Stimulated activated CD4-positive, alpha-beta T cell treated with anti-CD3 and anti-CD28 coated beads, Interleukin-1b, Interleukin-23, amount 100 ng/mL, for 48 hours (primary cell): ENCODE data around the gene STARD7.

Experiments used
- DNase-seq: peaks from one replicate; pipeline ENCODE4 v3.0.0-alpha.2; 2020

STARD7 gene

DNA sequence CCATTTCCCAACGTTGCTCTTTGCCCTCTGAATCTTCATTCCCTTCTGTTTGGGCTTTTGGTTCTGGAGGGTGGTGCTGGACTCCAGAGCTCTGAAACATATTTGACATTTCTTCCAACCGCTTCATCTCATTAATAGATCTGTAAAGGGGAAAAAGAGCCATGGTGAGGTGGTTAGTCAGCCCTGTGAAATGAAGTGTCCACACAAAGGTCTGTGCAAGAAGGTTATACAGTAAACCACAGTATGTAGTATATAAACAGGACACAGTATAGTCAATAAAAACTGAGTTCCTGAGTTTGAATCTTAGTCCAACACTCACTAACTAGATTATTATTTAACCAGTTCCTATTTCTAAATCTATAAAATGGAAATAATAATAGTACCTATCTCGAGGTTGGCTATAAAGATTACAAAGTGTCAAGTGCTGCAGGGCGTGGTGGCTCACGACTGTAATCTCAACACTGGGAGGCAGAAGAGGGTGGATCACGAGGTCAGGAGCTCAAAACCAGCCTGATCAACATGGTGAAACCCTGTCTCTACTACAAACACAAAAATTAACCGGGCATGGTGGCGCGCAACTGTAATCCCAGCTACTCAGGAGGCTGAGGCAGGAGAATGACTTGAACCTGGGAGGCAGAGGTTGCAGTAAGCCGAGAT, 13.1 kb downstream of the STARD7 start:
- no peak for DNase-seq

DNA sequence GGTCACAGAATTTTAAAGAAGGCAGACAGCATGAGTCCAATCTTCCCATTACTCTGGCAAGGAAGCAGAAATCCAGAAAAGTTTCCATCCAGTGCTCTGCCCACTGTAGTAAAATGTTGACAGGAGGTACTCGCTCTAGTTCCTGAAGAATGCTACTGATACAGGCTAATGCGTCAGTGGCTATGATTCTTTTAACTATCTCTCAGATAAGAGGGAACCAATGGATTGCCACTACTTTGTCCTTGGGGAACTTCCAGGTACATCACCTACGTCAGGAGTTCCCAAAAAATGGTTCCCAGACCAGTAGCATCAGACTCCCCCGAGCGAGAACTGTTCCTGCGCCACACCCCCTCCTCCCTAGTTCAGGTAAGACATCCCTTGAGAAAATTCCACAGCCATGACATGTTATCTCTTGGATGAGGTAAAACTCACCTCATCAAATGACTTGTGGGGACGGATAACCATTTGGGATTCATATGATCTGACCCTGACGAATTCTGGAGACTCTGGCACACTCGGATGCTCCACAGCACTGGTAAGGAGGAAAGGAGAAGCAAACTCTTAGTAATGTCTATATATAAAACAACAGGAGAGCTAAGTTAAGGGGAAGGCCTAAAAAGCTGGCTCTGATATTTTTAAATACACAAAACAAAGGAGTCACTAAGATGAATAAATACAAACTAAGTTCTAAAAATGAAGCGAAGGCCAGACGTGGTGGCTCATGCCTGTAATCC, 16.5 kb downstream of the STARD7 start:
- DNase-seq = no peak

DNA sequence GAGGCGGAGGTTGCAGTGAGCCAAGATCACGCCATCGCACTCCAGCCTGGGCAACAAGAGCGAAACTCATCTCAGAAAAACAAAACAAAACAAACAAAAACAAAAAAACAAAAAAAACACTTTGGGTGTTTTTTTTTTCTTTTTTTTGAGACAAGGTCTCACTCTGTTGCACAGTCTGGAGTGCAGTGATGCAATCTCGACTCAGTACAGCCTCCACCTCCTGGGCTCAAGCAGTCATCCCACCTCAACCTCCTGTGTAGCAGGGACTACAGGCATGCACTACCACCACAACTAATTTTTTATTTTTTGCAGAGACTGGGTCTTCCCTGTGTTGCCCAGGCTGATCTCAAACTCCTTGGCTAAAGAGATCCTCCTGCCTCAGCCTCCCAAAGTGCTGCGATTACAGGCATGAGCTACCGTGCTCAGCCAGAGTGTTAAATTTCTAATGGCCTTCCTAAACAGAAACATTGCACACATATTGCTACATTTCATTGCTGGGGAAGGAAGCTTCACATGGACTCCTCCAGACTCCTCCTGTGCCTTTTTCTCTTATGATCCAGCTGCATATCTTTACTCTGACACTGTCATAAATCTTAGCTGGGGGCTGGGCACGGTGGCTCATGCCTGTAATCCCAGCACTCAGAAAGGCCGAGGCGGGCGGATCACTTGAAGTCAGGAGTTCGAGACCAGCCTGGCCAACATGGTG, 19.7 kb downstream of the STARD7 start:
- DNase-seq = no peak

DNA sequence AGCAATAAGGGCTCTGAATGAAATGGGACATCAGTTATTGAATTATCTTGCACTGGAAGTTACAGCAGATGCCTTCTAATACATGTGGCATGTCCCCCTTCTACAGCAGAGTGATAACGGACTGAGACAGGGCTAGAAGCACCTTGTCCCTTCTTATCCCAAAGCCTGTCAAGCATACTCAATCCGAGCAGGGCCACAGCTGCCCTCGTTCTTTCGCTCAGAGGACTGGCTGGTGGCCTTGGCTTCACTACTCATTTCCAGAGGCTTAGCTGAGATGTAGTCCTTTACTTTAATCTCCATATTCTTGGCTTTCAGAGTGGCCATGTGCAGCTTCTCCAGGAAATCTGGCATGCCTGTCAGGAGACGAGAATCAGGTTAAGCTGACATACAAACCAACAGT, 22.1 kb downstream of the STARD7 start:
- DNase-seq = no peak

DNA sequence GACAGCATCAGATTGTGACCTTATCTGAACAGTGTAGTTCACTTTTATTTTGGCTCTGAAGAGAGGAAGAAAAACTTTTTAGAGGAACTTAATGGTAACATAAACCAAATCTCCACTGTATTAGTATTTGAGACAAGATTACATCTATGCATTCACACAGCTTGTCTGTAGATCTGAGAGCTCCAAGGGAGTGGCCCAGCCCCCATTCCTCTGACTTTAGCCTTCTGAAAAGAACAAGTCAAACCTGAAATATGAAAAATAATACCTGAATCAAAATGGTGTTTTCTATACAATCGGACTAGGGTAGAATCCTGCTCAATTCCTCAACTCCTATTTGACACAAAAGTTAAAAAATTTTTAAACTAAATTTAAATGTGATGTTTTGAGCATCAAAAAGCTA, 23.1 kb downstream of the STARD7 start:
- DNase-seq = no peak

DNA sequence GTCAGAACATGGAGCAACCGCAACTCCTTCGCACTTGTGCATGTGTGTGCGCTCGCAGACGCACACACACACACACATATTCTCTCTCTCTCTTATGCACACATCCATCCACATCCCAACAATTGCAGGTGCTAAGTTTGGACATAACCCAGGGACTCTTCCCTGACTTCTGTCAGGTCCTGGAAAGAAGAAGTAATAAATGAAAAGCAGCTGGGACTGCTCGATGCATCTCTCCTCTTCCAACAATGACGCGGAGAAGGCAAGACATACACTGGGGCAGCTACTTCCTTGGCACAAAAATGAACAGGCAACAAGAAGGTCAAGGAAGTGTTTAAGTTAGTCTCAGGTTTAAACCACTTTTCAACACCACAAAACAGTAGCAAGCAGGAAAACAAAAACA, 23.6 kb downstream of the STARD7 start:
- no peak for DNase-seq

DNA sequence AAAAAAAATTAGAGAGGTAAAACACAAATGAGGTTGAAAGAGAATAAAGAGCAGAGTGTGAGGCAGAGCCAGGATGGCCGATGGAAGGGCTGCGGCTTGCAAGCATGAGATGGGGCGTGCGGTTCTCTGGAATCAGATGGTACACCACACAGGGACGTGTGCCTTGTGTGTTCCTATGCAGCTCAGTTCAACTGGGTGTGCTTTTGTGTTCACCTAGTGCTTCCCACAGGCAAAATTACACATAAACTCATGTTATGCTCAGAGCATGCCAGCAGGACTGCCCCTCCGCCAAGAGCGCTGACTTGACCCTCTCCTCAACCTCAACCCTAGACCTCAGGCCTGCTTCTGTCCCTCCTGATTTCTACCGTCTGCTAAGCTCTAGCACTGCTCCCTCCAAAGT, 24.4 kb downstream of the STARD7 start:
- no peak for DNase-seq

DNA sequence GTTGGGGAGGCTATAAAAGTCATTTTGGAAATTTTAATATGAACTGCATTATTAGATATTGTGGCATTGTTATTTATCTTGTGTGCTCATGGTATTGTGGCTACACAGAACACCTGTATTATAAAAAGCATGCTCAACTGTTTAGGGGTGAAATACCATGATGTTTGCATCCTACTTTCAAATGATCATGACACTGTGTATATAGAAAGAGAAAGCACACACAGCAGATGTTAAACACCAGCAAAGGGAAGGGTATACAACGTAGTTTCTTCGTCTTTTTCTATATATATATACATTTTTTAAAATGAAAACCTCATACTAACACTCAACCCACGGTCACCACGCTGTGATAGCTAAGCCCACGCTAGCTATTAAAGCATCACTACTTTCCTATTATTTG, 27.1 kb downstream of the STARD7 start:
- DNase-seq = no peak

DNA sequence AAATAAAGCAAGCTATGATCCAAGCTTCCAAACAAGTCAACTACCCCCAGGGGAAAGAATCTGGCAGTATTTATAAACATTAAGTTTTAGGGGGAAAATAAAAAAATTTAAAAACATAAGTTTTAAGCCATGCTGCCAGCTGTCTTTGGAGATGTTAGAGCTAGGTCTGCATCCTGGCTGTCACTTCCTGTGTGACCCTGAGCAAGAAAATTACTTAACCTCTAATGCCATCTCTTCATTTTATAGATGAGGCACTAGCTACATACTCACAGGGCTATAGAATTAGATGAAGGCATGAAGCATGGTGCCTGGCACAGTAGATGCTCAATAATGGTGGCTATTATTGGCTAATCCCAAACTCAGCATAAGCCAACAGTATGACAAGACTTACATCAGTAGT, 28.1 kb downstream of the STARD7 start:
- DNase-seq = no peak

DNA sequence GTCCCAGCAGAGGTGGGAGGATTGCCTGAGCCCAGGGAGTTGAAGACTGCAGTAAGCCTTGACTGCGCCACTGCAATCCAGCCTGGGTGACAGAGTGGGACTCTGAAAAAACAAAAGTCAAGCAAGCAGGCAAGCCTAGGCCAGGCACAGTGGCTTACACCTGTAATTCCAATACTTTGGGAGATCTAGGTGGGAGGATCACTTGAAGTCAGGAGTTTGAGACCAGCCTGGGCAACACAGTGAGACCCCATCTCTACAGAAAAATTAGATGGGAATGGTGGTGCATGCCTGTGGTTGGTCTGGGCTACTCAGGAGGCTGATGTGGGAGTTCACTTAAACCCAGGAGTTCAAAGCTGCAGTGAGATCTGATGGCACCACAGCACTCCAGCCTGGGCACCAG, 28.6 kb downstream of the STARD7 start:
- DNase-seq = no peak

DNA sequence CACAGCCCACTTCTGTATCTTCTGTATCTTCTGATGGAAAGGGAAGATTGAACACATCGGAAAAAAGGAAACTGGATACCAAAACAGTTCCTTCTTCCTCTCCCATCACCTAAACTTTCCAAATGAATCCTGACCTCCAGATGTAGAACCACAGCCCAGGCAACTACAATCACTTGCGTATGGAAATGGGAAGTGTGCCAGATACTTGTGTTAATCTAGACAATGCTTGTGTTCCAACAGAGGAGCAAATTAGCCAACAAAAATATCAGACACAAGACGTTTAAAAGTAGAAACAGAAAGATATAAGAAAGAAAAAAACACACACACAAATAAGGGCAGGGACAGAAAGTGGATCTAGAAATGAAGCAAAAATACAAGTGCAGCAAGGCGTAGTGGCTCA, 32.0 kb downstream of the STARD7 start:
- DNase-seq = no peak

DNA sequence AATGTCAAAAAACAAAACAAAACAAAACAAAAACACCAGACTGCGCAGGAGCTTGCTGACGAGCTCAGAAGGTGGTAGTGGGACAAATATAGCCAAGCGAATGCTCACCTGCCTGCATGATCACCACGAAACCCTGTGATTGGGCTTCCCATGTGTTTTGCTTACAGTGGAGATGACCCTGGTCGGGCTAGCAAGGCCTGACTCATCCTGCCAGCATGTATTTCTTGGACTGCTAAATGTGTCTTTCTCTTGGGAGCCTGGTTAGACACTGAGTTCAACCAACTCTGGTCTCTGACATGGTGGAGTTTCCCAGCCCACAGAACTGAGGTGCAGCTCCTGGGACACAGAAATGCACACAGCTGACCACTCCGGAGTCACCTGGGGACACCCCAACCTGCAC, 32.7 kb downstream of the STARD7 start:
- DNase-seq = no peak

DNA sequence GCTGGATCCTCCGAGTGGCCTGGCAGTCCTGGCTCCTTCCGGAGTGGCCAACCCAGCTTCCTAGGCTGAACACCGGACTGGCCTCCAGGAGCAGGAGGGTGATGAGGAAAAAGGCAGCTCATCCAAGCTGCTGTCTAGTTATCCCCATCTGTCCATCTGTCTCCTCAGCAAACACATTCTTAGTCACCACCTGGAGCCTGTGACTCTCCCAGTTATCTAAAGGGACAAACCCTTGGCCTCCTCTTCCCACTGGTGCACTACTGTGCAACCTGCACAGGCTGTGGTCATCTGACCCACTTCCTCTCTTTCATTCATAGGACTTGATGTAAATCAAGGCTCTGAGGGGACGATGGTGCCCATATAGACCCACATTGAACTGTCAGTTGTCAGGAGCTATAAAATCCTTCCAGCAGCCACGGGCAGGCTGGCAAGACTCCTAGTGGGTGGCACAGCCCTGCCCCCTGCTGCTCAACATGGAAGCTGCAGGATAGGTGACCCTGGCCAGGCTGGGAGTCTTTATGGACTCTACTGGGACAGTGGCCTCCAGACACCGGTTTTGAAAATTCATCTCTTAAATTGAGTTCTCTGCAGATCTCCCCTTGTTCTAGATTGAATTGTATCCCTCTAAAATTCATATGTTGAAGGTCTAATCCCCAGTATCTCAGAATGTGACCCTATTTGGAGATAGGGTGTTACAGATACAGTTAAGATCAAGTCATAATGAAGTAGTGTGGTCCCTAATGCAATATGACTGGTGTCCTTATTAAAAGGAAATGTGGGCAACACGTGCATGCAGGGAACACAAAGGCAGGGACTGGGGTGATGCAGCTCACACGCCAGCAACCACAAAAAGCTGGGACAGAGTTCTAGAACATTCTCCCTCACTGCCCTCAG, 34.1 kb downstream of the STARD7 start:
- DNase-seq = peak; percentile 85

DNA sequence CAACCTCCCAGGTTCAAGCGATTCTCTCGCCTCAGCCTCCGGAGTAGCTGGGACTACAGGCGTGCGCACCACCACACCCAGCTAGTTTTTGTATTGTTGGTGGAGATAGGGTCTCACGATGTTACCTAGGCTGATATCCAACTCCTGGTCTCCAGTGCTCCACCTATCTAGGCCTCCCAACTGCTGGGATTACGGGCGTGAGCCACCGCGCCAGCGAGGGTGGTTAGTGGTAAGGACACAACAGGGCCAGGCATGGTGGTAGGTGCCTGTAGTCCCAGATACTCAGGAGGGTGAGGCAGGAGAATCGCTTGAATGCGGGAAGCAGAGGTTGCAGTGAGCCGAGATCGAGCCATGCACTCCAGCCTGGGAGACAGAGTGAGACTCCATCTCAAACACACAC, 36.8 kb downstream of the STARD7 start:
- DNase-seq = no peak

DNA sequence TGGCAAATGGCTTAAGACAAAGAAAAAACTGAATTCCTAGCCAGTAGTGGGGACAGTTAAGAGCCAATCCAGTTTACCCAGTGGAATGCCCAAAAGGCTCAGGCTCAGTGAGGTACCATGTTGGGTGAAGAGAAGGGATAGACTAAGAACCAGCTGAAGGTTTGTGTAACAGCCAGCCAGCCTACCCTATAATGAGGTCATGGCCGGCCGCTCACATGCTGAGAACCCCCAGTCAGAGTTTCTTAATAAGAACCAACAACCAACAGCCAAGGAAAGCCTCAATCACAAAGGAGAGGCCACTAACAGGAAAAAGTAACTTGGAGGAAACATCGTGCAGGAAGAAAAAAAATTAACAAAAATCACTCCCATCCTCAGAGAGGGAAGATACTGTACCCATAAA, 38.0 kb downstream of the STARD7 start:
- no peak for DNase-seq

DNA sequence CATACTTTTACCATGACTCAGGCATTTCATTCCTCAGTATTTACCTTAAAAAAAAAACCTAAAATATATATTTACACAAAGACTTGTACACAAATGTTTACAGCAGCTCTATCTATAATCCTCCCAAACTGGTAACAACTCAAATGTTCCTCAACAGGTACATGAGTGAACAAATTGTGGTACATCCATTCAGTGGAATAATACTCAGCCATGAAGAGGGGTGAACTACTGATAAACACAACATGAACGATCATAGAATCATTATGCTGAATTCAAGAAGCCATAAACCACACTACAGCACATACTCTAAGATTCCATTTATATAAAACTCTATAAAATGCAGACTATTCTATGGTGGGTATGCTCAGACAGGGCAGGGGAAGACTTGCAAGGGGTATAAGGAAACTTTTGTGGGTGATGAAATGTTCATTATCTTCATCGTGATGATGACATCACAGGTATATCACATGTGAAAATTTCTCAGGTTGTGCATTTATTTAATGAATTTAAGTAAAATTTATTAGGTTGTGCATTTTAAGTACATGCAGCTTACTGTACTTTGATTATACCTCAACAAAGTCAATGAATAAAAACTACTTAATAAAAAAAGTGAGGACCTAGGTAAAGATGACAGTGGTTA, 38.6 kb downstream of the STARD7 start:
- no peak for DNase-seq

DNA sequence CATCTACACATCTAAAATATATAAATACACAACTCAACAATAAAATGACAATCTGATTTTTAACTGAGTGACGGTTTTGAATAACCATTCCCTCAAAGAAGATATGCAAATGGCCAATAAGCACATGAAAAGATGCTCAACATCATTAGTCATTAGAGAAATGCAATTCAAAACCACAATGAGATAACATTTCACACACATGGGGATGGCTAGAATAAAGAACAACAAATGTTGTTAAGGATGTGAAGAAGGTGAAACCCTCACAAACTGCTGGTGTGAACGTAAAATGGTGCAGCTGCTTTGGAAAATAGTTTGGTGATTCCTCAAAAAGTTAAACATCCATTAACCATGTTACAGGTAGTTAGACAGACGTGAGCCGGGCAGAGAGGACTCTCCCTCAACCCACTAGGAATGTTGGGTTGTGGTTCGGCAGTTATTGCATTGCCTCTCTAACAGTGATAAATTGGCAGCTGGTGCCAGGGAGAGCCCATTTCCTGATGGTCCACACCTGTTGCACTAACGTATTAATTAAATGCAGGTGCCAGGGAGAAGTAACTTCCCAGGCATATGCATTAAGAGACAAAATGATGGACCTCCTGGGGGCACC, 41.1 kb downstream of the STARD7 start:
- no peak for DNase-seq

DNA sequence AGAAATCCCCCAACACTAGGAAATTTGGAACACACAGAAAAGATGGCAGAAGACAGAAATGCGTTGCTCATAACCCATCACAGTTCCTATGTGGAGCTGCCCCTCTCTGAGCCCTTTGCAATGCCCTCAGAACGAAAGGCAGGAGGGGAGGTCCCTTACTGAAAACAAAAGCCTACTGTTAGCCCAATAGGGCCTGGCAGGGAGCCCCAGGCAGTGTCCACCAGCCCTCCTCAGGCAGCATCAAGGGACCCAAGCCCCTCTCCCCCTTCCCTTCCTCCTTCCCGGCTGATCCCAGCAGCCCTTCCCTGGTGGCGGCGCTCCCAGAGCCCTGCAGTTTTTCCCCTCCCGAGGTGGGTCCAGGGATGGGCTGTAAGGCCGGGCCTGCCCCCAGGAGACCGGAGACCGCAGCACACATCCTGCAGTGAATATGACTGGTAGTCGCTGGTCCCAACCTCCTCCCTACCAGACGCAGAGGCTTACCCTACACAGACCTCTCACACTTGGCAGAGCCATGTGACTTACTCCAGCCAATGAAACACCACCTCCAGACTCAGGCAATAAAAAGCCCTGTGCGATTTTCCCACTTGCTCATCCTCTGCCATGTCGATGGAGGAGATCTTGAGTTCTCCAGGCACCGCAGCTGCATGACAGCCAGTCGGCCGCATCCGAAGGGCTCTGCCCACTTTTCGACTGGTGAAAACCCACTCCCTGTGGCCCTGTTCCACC, 44.0 kb downstream of the STARD7 start:
- peak; percentile 83 for DNase-seq

DNA sequence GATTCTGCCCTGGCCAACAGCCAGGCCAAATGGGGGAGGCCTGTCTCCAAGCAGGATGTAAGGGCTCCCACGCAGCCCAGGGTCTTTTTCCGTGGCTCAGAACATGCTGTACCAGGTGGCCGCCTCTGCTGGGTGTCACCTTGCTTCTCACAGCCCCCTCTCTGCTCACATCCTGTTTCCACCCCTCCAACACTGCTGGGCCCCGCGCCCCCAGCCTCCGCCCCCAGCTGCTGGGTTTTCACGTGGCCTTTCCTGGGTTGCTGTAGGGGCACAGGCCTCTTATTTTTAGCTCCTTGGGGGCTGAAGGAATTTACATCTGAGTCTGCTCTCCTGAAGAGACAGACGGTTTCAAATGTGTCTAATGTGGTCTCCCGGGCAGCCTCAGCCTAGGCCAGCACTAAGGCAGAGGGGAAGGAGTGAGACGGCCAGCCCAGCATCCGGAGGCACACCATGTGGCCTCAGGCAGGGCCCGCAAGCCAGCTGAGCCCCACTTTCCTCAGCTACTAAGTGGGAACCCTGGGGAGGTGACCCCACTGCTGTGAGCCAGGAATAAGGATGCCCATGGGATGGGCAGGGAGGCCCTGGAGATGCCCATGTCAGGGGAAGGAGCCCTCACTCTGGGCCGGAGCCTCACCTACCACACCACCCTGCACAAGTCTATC, 44.7 kb downstream of the STARD7 start:
- DNase-seq = peak; percentile 90

DNA sequence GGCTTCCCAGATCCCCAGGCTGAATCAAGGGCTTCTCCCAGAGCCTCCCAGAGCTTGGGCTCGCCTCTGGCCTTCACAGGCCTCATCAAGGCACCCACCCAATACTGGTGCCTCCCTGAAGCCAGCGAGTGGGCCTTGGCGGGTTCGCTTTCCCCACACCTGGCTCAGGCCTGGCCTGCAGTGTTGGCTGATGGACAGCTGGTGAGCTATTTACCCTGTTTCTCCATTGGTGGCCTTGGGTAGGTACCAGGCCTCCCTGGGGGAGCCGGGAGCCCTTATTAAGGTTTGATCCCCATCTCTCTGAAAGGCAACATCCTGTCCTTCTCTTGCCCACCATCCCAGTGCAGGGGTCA, 45.2 kb downstream of the STARD7 start:
- DNase-seq = no peak

DNA sequence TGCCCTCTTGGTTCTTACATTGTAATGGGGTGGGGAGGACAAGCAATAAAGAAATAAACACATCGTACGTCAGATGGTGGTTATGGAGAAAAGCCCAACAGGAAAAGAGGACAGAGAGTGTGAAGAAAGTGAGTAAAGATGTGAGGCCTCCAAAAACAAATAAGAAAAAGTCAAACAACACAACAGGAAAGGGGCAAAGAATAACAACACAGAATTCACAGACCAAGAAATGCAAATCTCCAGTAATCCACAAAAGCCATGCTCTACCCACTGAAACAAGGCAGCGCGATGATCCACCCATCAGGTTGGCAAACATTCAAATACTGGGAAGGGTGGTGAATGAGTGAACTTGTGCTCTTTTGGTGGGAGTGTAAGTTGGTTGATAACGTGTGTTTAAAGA, 46.7 kb downstream of the STARD7 start:
- DNase-seq = no peak
